Endothelial cell of umbilical vein (primary cell): Measurements from ENCODE around the gene MICAL3. TPM values are rescaled to one million over a fixed set of nuclear protein-coding genes. Genes with fewer than 3 reads are reported as not detected.

Source experiments
- BruUV-seq: library from RNA; stranded (reverse); fragments of 400-500 nt; replicated peaks from 2 replicates; lab custom pipeline; 2021; lab: Mats Ljungman, UMichigan
- CTCF ChIA-PET: fragments of 300-600, 350-600 bp; sonication (Branson Sonifier 250); formaldehyde crosslinking; loops from one replicate; lab custom pipeline; 2021; ENCODE audit warnings: antibody characterized with exemption, inconsistent platforms; lab: Charles Lee
- POLR2A ChIA-PET: fragments of 300-600, 350-600 bp; sonication (Branson Sonifier 250); formaldehyde crosslinking; loops from one replicate; lab custom pipeline; 2021; ENCODE audit warnings: antibody characterized with exemption, inconsistent platforms; lab: Charles Lee
- DNase-seq: peaks from one replicate; pipeline ENCODE4 v3.0.0-alpha.2; 2011; ENCODE audit warnings: low read depth, low spot score
- FAIRE-seq: peaks from 2 replicates; lab custom pipeline; 2011; peaks lifted over from hg19 to GRCh38; lab: Jason Lieb, UNC
- H2AFZ ChIP-seq: 2 replicates; pipeline ENCODE4 v1.6.0; 2012; ENCODE audit warnings: low read depth, low read length, control low read depth, inconsistent platforms
- H3K27ac ChIP-seq: 2 replicates; pipeline ENCODE4 v1.5.1; 2011; ENCODE audit warnings: low read depth, mild to moderate bottlenecking, control low read depth, low read length, moderate library complexity; ENCODE audit not compliant: insufficient read depth
- H3K27me3 ChIP-seq, 2 experiments: 2 replicates each; pipeline versions ENCODE4 v1.6.0 to v1.6.1; 2011; ENCODE audit warnings: low read length in 2 of 2, mixed read lengths in 1 of 2; ENCODE audit not compliant: control insufficient read depth in 2 of 2, insufficient read depth in 2 of 2
- H3K36me3 ChIP-seq, 2 experiments: 2 replicates in 1 of 2; 3 replicates in 1 of 2; pipeline ENCODE4 v1.5.1; 2011; ENCODE audit warnings: low read length in 2 of 2, mild to moderate bottlenecking in 1 of 2, moderate library complexity in 1 of 2; ENCODE audit not compliant: control insufficient read depth in 2 of 2, insufficient read depth in 2 of 2; ENCODE audit errors: extremely low read depth in 1 of 2
- H3K4me1 ChIP-seq: 3 replicates; pipeline ENCODE4 v1.5.1; 2011; ENCODE audit warnings: mild to moderate bottlenecking, low read length; ENCODE audit not compliant: control insufficient read depth, insufficient read depth; ENCODE audit errors: extremely low read depth
- H3K4me2 ChIP-seq: 2 replicates; pipeline ENCODE4 v1.6.1; 2011; ENCODE audit warnings: low read length, control low read depth, mixed read lengths; ENCODE audit not compliant: insufficient read depth
- H3K4me3 ChIP-seq, 3 experiments: fragments of 200-600 bp in 1 of 3; sonication (generic), shearing (Covaris generic) in 1 of 3; replicated peaks in 1 of 3; 2 replicates each; pipeline ENCODE4 v1.5.1; 2011 to 2016; ENCODE audit warnings: control low read depth in 3 of 3, low read length in 3 of 3, mild to moderate bottlenecking in 2 of 3, inconsistent platforms in 1 of 3, low read depth in 1 of 3, moderate library complexity in 1 of 3; ENCODE audit not compliant: insufficient read depth in 1 of 3
- H3K79me2 ChIP-seq: 2 replicates; pipeline ENCODE4 v1.6.0; 2012; ENCODE audit warnings: low read length, inconsistent platforms; ENCODE audit not compliant: control insufficient read depth, insufficient read depth
- H3K9ac ChIP-seq: replicated peaks from 2 replicates; pipeline ENCODE3; 2011; ENCODE audit warnings: low read length, control low read depth; ENCODE audit not compliant: insufficient read depth; ENCODE audit errors: extremely low read depth
- H3K9me1 ChIP-seq: replicated peaks from 3 replicates; pipeline ENCODE4 v1.6.0; 2011; ENCODE audit warnings: mild to moderate bottlenecking, low read length; ENCODE audit not compliant: control insufficient read depth, insufficient read depth; ENCODE audit errors: extremely low read depth
- H3K9me3 ChIP-seq: replicated peaks from 2 replicates; pipeline ENCODE4 v1.5.1; 2012; ENCODE audit warnings: low read length, inconsistent platforms; ENCODE audit not compliant: control insufficient read depth, insufficient read depth
- H4K20me1 ChIP-seq: replicated peaks from 2 replicates; pipeline ENCODE3; 2011; ENCODE audit warnings: mild to moderate bottlenecking, low read length; ENCODE audit not compliant: control insufficient read depth, insufficient read depth; ENCODE audit errors: extremely low read depth
- EZH2 ChIP-seq: IDR thresholded peaks from 2 replicates; pipeline ENCODE4 v1.6.1; 2012; ENCODE audit warnings: borderline replicate concordance, low read depth, mild to moderate bottlenecking, moderate library complexity, low read length, inconsistent platforms; ENCODE audit not compliant: severe bottlenecking
- FOS ChIP-seq: IDR thresholded peaks from 2 replicates; pipeline ENCODE4 v1.6.1; 2011; ENCODE audit warnings: mild to moderate bottlenecking, low read length, moderate library complexity, borderline replicate concordance; ENCODE audit not compliant: insufficient read depth
- GATA2 ChIP-seq: IDR thresholded peaks from 2 replicates; pipeline ENCODE4 v1.7.0; 2011; ENCODE audit warnings: low read depth, mild to moderate bottlenecking, moderate library complexity, mixed read lengths, low read length; ENCODE audit not compliant: insufficient read length, insufficient read depth
- JUN ChIP-seq: IDR thresholded peaks from 2 replicates; pipeline ENCODE4 v1.6.1; 2011; ENCODE audit warnings: borderline replicate concordance, low read depth; ENCODE audit not compliant: insufficient read length, insufficient read depth
- MYC ChIP-seq: IDR thresholded peaks from one replicate; pipeline ENCODE4 v1.6.1; 2011; ENCODE audit warnings: mild to moderate bottlenecking, low read depth, low read length
- POLR2A ChIP-seq: IDR thresholded peaks from 2 replicates; pipeline ENCODE4 v1.6.1; 2012; ENCODE audit warnings: low read depth, mild to moderate bottlenecking, control low read depth, low read length
- POLR2AphosphoS5 ChIP-seq: IDR thresholded peaks from 2 replicates; pipeline ENCODE4 v1.6.1; 2012; ENCODE audit warnings: low read depth, mild to moderate bottlenecking, control low read depth, low read length, moderate library complexity; ENCODE audit not compliant: insufficient read depth
- dilution Hi-C: fragments of 300-500 bp; cut with MboI; formaldehyde crosslinking; loops from one replicate; pipeline ENCODE4 v1.15.0; 2019; ENCODE audit warnings: low sequenced_read_pairs; ENCODE audit not compliant: extremely low pct_ligation_motif_present
- intact Hi-C: fragments of 100-400 bp; cut with micrococcal nuclease; formaldehyde crosslinking; loops from one replicate; pipeline ENCODE4 v1.10.0; 2022
- polyA plus RNA-seq, 4 experiments: library from polyadenylated mRNA; depleted of rRNA in 3 of 4; stranded (reverse) in 3 of 4; unstranded in 1 of 4; fragments of >200 nt; gene quantifications; 2 replicates each; pipeline versions ENCODE4 v1.2.1 to v1.2.3, GENCODE V29; 2011 to 2012; ENCODE audit warnings: missing spikeins in 1 of 4
- total RNA-seq: library from RNA; stranded (reverse); gene quantifications from 2 replicates; pipeline ENCODE4 v1.2.3, GENCODE V29; 2021
- TF ChIP-seq, protein P1 (sequence below), 2 donors: IDR thresholded peaks; 1 replicate in 1 of 2; 2 replicates in 1 of 2; pipeline ENCODE4 v1.5.1; 2011; ENCODE audit warnings: low read length in 2 of 2, mild to moderate bottlenecking in 2 of 2, moderate library complexity in 2 of 2, control low read depth in 1 of 2, inconsistent platforms in 1 of 2, low read depth in 1 of 2; ENCODE audit not compliant: insufficient read depth in 1 of 2; ENCODE audit errors: extremely low read depth in 1 of 2
- TF ChIP-seq, protein P2 (sequence below): IDR thresholded peaks from 2 replicates; pipeline ENCODE4 v1.6.1; 2011; ENCODE audit not compliant: insufficient read depth, insufficient read length

The MICAL3 gene
- total and polyA plus RNA-seq, 2 donors (not counting 3 experiments of a cell fraction or from before 2014, with no cell fraction given), result 14.5 to 63.7 TPM

DNA sequence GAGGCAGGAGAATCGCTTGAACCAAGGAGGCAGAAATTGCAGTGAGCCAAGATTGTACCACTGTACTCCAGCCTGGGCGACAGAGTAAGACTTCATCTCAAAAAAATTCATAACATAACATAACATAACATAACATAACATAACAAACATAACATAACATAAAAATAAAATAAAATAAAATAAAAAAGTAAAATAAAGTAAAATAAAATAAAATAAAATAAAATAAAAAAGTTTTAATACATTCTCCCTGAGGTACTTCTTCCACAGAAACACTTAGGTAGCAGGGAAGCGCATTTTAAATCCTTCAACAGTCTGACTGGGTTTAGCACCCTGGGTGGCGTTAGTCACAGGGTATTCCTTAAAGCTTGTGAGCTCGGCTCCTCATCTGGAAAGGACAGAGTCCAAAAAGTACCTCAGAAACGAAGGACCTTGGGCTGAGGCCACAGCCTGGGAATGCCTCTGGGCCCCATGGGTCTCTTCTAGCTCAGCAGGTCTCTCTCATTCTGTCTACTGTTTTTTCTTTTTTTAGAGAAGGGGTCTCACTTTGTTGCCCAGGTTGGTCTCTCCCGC, 41.7 kb downstream of the MICAL3 start:
- Histone ChIP-seq H3K27ac (no peak overlapping the region), H4K20me1 (peaks cover 6% of the 10 kb centered on the region), H3K79me2 (peaks cover 70% of the 10 kb centered on the region), H3K27me3 (no peaks in the 10 kb centered on the region), H2AFZ (no peak overlapping the region), H3K4me1 (peaks cover 23% of the 10 kb centered on the region), H3K36me3 (no peaks in the 10 kb centered on the region), H3K9me1 (no peaks in the 10 kb centered on the region), H3K4me3 (no peak overlapping the region), H3K9ac (no peak overlapping the region), H3K4me2 (no peak overlapping the region), H3K9me3 (no peaks in the 10 kb centered on the region)
- dilution Hi-C loops, result no loop called here
- ChIA-PET POLR2A (no interaction called here), CTCF (interaction anchor here (1.2 kb wide), 1 partner anchor 91 kb away, joined by 3 read pairs; no protein-coding TSS in a partner anchor)
- DNase-seq (no peak), FAIRE-seq (no peak)
- intact Hi-C loops, result no loop called here
- no TSS peak for BruUV-seq
- TF ChIP-seq MYC (no peak), POLR2AphosphoS5 (no peak), EZH2 (no peak), POLR2A (no peak), FOS (no peak), JUN (no peak), GATA2 (no peak)
- TF ChIP-seq, protein P1, sequence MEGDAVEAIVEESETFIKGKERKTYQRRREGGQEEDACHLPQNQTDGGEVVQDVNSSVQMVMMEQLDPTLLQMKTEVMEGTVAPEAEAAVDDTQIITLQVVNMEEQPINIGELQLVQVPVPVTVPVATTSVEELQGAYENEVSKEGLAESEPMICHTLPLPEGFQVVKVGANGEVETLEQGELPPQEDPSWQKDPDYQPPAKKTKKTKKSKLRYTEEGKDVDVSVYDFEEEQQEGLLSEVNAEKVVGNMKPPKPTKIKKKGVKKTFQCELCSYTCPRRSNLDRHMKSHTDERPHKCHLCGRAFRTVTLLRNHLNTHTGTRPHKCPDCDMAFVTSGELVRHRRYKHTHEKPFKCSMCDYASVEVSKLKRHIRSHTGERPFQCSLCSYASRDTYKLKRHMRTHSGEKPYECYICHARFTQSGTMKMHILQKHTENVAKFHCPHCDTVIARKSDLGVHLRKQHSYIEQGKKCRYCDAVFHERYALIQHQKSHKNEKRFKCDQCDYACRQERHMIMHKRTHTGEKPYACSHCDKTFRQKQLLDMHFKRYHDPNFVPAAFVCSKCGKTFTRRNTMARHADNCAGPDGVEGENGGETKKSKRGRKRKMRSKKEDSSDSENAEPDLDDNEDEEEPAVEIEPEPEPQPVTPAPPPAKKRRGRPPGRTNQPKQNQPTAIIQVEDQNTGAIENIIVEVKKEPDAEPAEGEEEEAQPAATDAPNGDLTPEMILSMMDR (IDR thresholded peaks at IDR 0.05; ENCODE audit: extremely low read depth in 1 of 2, insufficient read depth in 1 of 2, low read depth in 1 of 2, low read length in 2 of 2), result no peak
- TF ChIP-seq, protein P2, sequence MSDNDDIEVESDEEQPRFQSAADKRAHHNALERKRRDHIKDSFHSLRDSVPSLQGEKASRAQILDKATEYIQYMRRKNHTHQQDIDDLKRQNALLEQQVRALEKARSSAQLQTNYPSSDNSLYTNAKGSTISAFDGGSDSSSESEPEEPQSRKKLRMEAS, result no peak
